Iris pigment epithelial cell (primary cell): ENCODE data around the gene TMC2.
A peak's percentile ranks its signal among the peaks of the same experiment; 100 is the strongest.

Source experiments
- DNase-seq: peaks from one replicate; pipeline ENCODE4 v3.0.0-alpha.2; 2011; ENCODE audit warnings: low read depth

TMC2 gene

DNA sequence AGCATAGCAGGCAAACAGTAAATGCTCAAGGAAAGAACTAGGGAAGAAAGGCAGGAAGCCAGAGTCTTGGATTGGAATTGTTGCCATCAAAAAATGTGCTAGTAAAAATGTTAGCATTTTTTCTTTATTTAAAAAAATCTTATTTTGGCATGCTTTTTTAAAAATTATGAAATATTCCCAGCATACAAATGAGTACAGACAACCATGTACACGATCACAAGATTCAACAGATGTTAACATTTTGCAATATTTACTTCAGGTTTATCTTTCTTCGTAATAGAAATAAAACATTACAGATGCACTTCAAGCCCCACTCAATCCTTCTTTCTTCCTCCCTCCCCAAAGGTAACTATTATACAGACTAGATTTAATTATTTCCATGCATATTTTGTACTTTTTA, 88.7 kb downstream of the TMC2 start:
- DNase-seq: no peak

DNA sequence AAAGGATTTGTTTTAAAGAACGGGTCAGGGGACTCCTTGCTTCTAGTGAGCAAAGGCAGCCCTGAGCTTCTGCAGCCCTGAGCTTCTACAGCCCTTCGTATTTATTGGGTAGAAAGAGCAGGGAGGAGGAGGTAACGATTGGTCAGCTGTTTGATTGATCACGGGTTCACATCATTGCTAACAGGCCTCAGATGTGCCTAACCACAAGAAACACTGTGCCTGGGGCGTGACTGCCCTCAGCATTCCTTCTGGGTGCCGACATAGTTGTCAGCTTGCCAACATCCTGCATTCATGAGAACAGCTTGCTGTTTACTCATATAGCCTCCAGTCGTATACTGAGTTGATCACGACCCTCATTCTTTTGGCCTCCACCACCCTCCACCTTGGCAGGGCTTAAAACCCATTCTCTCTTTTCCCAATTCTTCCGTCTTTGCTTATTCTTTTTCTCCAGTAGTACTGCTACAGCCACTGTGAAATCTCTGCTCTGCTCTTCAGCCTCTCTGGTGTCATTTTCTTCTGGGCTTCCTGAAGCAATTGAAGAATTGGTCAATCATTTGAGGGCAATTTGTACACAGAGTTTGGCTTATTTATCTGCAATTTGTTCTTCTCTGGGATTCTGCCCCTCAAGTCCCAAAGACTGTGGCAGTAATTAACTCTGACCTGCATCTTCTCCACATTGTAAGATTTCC, 90.6 kb downstream of the TMC2 start:
- DNase-seq: peak; percentile 95

DNA sequence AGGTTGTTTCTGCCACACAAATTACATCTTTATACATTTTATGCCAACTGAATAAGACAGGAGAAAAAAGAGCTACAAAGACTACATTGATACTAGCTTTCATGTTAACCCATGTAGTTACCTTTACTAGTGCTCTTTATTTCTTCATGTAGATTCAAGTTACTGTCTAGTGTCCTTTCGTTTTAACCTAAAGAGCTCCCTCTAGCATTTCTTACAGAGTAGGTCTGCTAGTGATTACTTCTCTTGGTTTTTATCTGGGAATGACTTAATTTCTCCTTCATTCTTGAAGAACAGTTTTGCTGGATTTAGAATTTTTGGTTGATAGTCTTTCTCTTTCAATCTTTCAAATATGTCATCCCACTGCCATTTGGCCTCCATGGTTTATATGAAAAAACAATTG, 94.9 kb downstream of the TMC2 start:
- peak; percentile 31 for DNase-seq

DNA sequence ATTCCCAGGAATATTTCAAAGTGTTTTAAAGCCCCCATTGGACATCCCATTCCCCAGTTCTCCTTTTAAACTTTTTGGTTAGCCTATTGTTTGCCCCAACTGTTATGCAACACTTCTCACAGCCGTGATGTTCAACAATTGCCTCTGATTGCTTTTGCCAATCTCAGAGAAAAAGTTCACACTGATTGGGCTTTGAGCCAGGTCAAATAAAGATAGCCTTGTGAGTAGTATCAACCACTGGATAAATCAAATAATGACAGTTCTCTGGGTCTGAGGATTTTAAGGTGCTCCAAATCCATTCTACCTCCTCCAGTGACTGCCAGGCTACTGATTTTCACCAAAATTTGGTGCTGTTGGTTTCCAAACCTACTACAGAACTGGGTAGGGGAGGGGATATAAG, 97.0 kb downstream of the TMC2 start:
- DNase-seq: no peak

DNA sequence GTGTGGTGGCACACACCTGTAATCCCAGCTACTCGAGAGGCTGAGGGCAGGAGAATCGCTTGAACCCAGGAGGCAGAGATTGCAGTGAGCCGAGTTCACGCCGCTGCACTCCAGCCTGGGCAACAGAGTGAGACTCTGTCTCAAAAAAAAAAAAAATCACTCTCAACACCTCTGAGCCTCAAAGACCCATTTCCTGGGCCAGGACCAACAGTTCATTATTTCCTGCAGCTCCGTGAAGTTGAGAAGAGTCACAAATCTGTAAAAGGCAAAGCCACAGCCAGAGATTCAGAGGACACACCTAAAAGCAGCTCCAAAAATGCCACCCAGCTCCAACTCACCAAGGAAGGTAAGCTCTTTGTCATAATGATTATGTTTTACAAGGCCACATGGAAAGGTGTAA, 100.9 kb downstream of the TMC2 start:
- DNase-seq: no peak

DNA sequence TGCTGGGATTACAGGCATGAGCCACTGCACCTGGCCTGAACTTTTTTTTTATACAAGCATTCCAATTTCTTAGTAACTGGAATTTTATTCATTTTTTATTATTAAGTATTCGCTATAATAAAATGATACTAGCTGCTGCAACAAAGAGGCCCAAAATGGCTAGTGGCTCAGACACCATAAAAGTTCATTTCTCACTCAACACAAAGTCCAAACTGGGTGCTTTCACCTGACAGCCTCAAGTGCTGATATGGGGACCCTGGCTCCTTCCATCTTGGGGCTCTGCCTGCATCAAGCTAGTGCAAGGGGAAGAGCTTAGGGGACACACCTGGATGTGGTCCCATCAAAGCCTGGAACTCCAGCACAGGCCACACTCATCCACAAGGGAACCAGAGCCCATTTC, 103.9 kb downstream of the TMC2 start:
- no peak for DNase-seq

DNA sequence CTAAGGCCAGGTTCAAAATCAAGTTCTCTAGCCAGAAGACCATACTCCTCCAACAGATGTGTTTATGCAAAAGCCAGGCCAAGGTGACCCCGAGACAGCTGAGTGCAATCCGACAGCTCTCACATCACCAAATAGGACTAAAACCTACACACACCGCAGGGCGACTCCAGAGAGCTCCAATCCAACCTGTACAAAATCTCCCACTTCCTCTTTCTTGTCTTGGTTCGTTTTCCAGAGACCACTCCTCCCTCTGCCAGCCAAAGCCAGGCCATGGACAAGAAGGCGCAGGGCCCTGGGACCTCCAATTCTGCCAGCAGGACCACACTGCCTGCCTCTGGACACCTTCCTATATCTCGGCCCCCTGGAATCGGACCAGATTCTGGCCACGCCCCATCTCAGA, 104.5 kb downstream of the TMC2 start:
- DNase-seq: no peak

DNA sequence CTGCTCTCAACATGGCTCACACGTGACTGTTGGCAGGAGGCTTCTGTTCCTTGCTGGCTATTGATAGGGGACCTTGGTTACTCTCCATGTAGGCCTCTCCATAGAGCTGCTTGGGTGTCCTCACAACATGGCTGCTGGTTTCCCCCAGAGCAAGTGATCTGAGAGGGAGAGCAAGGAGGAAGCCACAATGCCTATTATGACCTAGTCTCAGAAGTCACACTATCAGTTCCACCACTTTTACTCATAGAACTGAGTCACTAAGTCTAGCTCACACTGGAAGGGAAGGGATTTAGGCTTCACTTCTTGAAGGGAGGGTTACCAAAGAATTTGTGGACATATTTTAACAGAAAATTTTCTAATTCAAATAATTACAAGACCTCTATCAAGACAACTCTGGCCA, 107.3 kb downstream of the TMC2 start:
- DNase-seq: no peak

DNA sequence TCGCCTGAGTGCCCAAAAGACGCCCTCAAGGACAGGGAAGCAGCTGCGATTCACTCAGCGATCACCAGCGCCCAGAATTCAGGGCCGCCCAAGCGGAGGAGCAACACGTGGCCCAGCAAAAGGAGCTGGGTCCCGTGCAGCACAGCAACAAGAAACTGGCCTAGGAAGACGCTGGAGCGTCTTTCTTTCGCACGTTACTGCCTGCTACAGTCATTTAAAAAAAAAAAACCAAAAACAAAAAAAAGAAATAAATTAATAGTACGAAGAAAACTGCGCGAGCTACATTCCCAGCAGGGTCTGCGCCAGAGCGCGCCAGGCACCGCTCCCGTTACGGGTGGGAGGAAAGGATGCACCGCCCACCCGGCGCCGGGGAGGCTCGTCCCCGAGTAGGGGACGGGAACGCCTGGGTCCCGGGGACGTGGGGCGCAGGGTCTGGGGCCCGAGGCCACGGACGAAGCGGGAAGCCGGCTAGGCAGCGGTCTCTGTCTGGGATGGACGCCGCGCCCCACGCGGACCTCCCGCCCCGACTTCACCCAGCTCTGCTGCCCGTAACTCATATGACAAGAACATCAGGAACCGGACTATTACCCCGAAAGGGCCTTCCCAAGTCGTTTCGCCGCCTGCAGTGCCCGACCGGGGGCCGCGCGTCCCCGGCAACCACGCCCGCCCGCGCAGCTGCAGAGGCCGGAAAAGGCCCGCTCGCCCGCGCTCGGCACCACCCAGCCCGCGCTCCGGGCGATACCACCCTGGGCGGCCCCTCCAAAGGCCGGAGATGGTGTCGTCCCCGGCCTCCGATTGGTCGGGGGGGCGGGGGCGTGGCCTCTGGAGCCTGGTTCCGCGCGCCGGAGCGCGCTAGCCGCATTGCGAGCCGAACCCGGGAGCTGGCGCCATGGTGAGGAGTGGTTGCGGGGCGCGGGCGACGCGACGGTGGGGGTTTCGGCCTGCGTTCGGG, 115.7 kb downstream of the TMC2 start, which contains the start of gene NOP56:
TSS of gene NOP56 (plus strand) at position 861 of the 952 bp plus-strand sequence. CDS start at position 890, 29 bp downstream.
- peak; percentile 87 for DNase-seq

DNA sequence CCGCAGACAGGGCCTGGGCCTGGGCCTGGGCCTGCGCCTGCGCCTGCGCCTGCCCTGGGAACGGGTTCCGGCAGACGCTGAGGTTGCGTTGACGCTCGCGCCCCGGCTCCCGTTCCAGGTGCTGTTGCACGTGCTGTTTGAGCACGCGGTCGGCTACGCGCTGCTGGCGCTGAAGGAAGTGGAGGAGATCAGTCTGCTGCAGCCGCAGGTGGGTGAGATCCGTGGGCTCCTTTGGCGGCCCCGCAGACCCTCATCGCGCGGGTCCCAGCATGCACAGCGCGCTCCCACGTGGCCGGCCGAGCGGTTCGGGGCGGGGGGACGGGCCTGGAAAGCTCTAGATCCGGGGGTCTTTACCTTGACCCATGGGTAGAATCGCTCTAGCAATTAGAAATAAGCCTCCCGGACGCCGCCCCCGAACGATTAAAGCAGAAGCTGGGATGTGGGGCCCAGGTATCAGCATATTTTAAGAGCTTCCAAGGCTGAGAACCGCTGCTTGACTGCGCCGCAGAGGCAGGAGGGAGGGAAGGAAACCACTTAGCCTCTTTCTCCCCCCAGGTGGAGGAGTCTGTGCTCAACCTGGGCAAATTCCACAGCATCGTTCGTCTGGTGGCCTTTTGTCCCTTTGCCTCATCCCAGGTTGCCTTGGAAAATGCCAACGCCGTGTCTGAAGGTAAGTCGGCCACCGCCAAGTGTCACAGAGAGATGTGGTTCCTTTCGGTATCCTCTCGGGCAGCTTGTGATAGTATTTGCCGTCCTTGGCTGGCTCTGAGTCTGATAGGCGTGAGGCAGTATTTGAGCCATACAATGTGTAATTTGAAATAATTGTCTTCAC, 116.6 kb downstream of the TMC2 start:
- peak; percentile 15 for DNase-seq

DNA sequence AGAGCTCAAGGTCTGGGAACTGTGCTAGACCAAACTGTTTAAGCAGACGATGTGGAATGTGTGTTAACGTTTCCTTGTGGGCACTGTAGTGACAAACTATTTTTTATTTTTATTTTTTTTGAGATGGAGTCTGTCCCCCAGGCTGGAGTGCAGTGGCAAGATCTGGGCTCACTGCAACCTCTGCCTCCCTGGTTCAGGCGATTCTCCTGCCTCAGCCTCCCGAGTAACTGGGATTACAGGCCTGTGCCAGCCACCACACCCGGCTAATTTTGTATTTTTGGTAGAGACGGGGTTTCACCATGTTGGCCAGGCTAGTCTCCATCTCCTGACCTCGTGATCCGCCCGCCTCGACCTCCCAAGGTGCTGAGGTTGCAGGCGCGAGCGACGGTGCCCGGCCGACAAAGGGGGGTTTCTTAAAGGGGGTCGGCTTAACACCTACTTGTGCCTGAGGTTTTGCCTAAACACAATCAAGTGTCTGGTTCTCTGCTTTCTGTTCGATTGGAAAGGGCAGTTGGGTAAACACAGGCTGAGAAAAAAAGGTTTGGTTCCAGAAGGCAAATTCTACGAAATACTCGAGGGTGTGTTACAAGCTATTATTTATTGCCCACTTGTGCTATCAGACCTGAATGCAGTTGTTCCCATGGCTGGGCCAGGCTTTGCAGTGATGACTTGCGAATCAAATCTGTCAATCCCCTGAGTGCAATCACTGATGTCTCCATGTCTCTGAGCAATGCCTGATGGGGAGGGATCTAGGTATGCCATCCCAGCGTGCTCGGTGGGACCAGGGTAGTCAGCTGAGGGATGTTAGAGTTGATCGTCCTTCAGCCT, 117.4 kb downstream of the TMC2 start:
- DNase-seq: peak; percentile 10

DNA sequence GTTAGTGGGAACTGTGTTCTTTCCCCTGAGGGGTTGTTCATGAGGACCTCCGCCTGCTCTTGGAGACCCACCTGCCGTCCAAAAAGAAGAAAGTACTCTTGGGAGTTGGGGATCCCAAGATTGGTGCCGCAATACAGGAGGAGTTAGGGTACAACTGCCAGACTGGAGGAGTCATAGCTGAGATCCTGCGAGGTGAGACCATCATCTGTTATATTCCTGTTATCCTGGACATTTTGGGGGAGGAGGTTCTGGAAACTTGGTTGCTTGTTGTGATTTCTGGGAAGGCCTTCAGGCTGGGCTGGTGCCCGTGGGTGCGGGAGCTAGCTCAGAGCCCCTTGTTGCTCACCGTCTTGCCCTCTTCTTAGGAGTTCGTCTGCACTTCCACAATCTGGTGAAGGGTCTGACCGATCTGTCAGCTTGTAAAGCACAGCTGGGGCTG, 118.0 kb downstream of the TMC2 start:
- no peak for DNase-seq

DNA sequence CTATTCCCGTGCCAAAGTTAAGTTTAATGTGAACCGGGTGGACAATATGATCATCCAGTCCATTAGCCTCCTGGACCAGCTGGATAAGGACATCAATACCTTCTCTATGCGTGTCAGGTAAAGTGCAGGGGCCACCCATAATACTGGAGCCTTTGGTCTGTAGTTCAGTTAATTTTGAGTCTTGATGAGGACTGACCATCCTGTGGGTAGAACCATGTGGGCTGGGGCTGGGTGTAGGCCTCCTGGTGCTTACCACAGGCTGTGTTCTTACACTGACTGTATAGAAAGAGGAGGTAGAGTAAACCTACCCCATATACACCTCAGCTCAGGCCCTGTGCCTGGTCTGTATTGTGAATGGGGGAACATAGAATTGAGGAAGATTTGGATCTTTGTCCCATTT, 118.5 kb downstream of the TMC2 start:
- DNase-seq: no peak

DNA sequence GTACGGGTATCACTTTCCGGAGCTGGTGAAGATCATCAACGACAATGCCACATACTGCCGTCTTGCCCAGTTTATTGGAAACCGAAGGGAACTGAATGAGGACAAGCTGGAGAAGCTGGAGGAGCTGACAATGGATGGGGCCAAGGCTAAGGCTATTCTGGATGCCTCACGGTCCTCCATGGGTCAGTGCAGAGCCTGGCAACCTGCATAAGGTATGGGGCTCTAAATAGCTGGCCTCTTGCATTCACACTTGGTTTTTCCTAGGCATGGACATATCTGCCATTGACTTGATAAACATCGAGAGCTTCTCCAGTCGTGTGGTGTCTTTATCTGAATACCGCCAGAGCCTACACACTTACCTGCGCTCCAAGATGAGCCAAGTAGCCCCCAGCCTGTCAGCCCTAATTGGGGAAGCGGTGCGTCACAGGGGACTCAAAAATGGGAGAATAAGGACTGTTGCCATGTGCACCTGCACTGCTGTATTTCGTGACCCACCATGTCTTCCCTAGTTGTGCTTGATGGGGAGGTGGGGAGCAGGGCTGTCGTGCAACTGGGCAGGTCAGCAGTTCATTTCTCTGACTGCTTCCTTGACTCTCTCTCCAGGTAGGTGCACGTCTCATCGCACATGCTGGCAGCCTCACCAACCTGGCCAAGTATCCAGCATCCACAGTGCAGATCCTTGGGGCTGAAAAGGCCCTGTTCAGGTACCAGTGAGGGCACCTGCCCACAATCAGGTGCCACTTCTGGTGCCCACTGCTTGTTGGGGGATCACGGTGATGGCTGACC, 119.2 kb downstream of the TMC2 start:
- no peak for DNase-seq

DNA sequence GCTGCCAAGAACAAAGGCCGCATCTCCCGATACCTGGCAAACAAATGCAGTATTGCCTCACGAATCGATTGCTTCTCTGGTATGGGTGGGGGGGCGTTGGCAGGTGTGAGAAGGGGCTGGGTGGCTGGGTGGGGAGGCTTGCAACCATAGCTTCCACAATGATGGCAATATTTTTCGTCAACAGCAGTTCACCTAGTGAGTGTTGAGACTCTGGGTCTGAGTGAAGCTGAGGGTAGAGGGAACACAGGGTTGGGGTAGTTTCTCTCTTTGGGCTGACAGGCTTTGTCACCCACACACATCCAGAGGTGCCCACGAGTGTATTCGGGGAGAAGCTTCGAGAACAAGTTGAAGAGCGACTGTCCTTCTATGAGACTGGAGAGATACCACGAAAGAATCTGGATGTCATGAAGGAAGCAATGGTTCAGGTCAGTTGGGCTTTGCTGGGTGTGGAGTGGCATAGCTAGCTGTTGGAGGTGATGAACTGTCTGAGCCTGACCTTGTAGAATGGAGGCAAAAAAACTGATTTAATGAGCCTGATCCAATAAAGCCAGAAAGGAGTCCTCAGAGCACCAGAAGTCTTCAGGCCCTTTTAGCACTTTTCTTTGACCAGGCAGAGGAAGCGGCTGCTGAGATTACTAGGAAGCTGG, 120.2 kb downstream of the TMC2 start:
- no peak for DNase-seq

DNA sequence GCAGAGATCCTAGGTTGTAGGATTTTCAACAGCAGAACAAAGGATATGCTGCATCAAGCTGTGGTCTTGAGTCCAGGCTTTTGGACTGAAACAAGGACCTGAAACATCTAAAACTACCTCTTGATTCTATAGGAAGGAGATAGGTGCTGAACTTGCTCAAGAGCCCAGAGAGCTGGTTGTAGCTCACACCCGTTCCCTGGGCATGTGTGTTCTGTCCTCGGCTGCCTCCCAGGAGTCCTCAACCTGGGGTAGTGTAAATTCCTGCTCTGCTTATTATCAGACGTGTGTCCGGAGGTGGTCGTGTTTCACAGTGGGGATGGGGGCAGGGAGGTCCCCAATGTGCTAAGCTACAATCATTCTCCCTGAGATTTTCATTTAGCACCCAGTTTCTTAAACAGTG, 120.9 kb downstream of the TMC2 start:
- no peak for DNase-seq

DNA sequence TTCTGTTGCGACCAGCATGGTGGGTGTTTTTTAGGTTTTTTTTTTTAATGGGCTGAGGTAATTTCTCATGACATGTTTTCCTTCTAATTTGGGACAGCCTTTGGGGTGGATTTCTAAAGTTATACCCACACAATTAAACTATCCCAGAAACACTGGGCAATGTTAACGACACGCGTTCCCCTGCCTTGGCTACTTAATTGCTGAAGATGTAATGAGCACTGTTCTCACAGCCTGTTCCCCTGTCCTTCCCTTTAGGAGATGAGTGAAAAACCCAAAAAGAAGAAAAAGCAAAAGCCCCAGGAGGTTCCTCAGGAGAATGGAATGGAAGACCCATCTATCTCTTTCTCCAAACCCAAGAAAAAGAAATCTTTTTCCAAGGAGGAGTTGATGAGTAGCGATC, 121.3 kb downstream of the TMC2 start:
- DNase-seq: no peak

DNA sequence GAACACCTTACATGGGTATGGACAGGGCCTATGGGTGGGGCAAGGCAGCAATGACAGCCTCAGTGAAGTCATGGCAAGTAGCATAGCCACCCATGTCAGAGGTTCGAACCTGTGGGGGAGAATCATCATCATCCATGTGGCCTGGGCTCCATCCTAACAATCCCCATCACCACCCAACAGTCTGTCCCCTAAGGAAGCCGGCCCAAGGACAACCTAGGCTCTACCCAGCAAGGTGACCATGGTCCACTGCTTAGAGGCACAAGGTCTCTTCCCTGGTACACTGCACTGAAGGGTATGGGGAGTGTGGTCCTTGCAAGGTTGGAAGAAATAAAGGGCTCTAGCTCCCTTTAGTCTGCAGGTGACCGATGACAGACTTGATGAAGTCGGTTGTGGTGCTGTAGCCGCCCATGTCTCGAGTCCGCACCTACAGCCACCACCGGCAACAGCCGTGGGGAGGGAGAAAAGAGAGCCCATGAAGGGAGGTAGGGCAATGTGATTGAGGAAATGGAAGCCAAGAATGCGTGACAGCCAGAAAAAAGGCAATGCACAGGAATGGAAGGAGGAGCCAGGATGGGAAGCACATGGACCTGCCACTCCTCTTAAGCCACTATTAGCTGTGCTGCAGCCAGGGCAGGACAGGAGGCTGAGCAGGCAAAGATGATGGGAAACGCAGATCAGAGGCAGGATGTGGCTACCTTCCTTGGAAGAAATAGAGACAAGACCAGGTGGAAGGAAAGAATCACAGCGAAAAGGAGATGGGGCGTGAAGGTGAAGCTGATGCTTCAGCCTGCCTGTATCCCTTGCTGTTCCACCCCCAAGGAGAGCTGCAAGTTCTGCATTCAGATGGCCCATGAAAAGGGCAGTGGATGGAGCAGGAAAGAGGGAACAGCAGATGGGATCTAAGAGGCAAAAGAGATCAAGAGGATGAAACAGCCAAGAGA, 122.3 kb downstream of the TMC2 start:
- DNase-seq: no peak

DNA sequence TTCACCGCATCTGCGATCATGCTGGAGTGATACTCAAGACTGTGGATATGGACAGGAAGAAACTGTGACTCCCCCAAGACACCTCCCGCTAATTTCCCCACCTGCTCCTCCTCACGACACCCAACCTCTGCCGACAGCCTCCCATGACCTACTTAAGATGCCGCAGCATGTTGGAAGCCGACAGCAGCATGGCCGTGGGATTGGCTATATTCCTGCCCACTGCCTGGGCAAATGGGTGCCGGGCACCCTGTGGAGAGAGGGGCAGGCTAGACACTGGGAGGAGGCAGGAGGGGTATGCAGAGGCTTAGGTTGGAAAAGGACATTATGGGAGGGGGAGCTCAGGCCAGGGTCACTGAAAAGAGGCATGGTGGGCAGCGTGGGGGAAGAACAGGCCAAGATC, 123.2 kb downstream of the TMC2 start:
- no peak for DNase-seq
